ENCODE measurements around the gene HIVEP3.

HIVEP3 gene

DNA sequence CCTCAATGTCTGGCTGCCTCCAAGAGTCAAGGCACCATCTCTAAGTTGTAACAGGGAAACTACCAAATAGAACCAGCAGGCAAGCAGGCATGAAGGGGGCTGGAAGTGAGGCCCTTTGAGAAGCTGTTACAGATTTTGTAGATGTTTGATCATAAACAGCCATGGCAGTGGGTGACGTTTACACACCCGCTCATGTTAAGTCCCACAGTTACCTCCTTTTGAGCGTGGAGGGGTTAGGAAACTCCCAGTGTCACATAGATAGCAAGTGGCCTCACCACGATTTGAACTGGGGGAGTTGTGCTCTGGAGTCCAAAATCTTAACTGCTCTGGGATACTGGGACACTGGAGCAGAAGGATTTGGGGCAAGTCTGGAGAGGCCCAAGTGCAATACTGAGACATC, 192.4 kb downstream of the HIVEP3 start:
- DNase-seq, result no peak

DNA sequence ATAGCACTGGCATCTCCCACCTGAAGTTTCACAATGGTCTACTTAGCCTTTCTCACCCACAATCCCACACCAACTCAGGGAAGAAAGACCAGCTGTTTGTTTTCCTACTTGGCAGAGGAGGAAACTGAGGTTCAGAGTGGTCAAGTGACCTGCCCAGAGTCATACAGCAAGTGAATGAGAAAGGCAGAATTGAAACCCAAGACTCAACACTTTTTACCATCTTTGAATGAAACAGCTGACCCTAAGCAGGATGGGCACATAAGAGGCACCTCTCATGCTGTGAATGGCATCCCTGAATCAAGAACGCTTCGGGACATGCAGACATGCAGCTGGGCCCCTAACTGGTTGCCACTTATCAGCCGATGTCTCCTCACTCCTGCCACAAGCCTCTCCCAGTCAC, 193.8 kb downstream of the HIVEP3 start:
- DNase-seq, result no peak

DNA sequence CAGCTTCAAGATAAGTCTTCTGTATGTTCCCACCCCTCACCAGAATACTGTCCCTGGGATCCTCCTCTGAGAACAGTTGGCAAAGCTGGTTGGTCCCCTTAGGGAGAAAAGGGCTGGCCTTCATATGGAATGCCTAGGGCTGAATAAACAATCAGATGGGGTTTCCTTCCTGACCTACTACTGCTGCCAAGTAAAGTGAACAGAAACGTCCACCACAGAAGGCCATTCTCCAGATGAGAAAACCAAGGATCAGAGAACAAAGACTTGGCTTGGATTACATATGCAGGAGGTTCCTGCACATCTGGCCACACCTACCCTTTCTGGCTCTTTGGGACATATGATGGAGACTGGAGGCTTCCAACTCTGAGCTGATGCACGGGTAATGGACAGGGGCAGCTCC, 194.5 kb downstream of the HIVEP3 start:
- DNase-seq, result no peak

DNA sequence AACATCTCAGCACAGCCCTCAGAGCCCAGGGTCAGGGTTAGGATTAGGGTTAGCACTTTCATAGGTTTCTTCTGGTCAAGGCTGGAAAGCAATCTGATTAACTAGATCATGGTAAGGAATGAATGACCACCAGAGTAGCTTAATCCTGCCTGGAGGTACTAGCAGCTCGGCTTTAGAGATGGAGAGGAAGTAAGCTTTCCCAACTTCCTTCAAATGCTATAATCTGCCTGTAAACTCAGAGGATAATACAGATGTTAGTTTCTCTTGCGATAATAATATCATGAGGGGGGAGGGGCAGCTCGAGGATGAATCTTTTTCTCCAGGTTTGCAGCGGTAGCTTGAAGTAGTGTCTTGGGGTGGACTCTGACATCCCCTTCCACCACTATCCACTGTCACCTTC, 194.9 kb downstream of the HIVEP3 start:
- DNase-seq, result no peak

DNA sequence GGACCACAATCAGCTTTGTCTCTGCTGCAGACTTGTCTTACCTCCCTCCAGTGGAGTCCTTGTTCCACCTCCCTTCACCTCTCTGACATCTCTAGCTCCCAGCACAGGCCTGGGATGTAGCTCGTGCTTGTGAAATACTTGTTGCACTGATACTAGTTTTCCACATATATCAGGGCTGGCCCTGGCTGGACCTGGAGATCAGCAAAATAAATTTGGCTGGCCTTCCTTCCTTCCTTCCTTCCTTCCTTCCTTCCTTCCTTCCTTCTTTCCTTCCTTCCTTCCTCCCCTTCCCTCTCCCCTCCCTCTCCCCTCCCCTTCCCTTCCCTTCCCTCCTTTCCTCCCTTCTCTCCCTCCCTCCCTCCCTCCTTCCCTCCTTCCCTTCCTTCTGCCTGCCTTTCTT, 196.5 kb downstream of the HIVEP3 start:
- no peak for DNase-seq

DNA sequence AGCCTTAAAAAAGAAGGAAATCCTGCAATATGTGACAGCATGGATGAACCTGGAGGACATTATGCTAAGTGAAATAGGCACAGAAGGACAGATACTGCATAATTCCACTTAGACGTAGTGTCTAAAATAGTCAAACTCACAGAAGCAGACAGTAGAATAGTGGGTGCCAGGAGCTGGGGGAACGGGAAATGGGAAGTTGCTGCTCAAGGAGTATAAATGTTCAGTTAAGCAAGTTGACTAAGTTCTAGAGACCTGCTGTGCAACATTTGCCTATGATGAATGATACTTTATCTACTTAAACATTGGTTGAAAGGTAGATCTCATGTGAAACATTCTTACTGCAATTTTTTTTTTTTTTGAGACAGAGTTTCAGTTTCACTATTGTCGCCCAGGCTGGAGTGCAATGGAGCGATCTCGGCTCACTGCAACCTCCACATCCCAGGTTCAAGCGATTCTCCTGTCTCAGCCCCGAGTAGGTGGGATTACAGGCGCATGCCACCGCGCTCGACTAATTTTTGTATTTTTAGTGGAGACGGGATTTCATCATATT, 197.8 kb downstream of the HIVEP3 start:
- DNase-seq, result no peak

DNA sequence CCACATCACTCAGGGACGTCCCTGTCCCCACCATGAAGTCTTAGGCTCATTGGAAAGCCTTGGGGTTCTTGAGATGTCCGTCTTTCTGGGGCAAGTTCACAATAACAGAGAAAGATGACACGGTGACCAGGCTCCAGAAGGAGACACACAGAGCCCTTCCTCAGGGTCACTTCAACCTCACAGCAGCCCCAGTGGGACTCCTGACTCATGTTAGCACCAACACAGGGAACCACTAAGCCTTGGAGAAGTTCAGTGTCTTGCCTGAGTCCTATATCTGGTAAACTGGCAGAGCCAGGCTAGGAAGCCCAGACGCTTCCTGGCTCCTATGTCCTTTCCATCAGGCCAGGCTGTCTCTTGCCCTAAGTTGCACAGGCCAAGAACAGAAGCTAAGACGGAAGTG, 199.1 kb downstream of the HIVEP3 start:
- DNase-seq, result no peak

DNA sequence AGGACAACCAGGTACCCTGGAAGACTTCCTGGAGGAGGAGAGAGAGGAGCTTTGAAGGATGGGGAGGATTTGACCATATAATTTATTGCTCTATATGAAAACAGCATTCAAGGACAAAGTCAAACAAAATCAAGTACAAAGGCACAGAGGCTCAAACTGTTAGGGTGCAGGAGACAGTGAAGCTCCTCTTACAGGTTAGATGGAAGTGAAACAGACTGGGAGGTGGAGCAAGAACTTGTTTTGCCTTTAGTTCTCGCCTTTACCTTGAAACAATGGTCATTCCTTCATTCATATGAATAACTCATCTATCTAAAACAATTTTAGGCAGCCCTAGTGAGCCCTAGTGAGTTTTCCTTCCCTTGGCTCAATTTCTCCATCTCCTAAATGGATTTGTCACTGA, 199.6 kb downstream of the HIVEP3 start:
- DNase-seq, result no peak

DNA sequence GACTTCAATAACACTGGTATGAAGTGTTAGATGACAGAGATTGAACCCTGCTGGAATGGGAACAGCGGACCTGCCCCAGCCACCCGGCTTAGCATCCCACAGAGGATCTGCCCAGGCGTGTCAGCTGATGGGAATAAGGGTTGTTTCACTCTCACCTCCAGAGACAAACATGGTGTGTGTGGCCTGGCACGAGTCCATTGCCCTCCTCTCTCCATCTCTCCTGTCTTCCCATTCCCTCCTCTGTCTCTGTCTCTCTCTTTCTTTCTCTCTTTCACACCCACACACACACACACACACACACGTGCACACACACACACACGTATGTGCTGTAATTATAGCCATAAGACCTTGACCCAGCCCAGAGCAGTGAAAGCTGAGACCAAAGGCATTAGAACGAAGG, 200.2 kb downstream of the HIVEP3 start:
- no peak for DNase-seq

DNA sequence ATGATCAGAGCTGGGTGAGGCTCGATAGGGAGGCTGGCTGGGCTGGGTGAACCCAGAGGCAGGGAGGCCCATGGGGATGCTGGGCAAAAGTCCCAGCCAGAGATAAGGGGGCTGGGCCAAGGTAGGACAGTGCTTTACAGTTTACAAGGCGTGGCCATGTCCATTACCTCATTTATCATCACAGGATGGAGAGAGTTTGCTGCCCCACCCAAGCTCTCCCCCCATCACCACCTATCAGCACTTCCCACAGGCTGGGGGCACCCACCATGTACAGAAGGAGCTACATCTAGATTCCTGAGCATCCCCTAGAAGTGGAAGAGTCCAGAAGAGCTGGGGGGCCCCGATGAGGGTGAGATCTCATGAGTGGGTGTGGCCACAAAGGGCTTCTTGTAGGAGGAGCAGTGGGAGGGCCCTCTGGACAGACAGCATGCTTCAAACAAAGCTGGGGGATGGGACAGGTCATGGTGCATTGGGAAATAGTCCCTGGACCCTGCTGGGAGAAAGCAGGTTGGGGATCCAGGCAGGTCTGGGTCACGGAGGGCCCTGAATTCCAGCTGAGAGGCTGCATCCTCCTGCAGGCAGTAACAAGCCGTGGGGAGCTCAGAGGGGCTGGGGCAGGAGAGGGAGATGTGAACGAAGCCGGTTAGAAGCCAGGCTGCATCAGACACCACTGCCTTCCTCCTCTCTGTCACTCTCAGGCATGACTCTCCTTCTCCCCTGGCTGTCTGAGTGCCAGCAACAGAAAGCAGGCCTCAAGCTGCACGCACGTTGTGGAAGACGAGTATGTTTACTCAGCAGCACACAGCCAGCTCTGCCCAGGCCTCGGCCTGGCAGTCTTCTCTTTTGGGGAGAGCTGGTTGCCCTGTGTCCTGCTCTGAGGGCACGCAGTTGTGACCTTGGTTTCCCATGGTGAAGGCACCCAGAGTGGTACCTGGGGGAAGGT, 202.3 kb downstream of the HIVEP3 start:
- DNase-seq, result no peak

DNA sequence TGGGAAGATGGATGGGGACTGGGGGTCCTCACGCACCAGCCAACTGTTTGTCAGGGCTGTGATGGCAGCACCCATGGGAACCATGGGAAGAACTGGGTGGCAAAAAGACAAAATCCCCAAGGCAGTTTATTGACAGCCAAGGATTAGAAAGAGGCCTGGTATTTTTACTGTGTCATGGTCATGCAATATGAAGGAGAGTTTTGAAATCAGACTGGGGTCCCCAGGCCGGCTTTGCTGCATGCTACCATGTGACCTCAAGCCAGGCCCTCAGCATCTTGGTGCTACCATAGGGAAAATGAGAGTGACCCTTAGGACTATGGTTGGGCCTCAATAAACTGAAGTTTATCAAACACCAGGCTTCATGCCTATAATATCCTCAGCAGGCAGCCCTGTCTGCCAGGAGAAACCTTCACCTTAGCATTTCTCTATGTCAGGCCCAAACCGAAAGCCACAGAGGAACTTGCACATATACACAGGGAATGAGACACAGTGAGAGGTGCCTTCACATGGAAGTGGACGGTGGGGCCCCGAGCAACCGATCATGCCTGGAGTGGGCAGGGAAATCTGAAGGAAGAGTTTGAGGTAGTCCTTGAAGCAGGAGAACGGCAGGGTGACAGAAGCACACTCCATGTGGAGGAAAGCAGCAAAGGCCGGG, 203.2 kb downstream of the HIVEP3 start:
- DNase-seq, result no peak

DNA sequence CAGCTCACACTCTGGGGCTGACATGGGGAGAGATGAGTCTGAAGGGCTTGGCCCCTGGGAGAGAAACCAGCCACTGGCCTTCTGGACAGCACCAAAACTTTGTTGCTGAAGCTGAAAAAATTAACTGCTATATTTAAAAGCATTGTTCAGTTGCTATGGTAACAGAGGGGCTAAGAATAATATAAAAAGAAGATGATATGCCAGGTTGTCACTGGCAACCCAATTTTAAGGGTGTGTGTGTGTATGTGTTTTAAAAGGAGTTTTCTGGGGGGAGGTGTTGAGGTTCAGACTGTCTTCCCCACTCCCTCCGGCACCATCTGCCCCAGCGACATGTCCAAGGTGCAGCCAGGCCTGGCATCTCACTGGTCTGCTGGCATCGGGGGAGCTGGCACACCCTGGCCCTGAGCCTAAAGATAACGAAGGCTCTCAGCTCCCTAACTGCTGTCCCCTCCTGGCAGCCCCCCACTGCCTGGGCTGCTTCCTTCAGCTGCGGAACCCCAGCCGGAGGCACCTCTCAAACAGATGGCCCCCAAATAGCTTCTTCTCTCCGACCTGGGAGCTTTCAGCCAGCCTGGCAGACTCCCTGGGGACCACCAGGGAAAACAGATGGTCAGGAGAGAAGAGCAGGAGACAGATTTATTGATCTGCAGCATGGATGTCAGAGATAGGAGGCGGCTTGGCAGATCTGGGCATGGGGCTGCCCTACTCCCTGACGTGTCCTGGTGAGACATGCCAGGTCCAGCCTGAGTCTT, 203.9 kb downstream of the HIVEP3 start:
- no peak for DNase-seq

DNA sequence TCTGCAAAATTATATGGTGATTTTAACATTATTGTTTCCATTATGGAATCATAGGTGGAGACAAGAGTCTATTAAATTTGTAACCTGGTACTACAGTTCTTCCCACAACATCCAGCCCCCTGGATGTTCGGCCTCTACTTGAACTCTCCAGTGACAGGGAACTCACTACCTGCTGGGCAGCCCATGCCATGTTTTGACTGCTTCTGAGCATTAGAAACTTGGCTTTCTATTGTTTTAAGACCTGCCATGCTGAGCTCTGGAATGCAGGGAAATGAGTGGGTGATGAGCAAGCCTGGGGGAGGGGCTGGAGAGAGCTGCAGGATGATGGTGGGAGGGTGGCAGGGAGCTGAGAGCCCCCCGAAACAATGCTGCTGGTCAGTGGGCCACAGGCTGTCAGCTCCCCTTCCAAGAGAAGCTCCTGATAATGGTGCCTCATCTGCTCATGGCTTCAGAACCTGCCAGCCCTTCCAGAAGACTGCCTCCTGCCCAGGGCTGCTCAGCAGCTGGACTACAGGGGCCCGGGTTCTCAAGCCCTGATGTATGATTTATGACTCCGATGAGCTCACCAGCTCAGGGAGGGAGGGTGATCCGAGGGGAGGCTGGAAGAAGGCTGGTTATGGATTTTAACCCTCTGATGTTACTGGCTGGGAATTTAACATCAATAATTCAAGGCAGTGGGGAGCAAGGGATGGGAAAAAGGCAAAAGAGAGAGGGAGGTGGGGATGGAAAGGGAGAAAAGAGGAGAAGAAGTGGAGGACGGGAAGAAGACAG, 205.0 kb downstream of the HIVEP3 start:
- no peak for DNase-seq

DNA sequence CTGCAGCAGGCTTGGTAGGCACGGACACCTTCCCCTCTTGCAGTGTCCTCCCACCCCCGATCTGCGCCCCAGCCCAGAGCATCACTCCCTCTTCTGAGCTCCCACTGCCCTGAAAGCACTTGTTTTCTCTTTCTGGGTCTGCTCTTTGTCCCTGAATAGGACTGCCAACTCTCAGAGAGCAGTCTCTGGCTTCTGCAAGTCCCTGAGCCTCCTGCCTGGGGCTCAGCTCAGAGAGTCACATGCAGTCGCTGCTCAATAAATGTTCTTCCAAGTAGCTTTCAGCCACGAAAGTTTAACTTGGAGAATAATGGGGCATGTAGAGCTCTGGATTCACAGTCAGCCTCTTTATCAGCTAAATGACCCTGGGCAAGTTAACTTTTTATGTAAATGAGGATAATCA, 205.6 kb downstream of the HIVEP3 start:
- DNase-seq, result no peak

DNA sequence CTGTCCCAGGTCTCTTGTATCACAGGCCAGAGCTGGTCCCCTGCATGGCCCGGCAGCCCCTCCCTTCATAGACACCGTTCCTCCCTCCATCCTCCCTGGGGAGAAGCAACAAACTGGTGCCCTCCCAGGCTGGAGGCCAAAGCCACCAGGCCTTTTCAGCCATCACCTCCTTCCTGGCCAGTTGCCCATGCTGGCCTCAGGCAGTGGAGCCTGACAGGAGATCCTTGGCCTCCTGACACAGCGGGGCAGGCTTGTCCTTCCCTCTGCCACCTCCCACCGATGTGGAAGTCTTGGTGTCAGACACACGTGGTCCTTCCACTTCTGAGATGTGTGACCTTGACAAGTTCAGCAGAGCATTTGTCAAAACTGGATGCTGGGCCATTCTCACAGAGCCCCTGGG, 206.0 kb downstream of the HIVEP3 start:
- no peak for DNase-seq

DNA sequence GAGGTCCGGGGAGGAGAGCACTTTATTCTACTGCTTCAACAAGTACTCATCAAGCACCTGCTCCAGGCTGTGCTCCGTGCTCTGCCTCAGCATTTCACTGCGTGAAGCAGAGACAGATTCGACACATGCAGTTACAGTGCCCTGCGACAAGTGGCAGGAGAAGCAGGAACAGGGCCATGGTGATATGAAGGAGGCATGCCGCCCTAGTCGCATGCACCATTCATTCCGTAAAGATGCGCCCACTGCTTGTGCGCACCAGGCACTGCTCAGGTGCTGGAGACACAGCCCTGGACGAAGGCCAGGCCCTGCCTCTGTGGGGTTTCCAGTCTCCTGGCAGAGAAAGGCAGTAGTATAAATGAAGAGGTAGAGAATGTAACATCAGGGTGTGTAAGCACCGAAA, 206.6 kb downstream of the HIVEP3 start:
- DNase-seq, result no peak

DNA sequence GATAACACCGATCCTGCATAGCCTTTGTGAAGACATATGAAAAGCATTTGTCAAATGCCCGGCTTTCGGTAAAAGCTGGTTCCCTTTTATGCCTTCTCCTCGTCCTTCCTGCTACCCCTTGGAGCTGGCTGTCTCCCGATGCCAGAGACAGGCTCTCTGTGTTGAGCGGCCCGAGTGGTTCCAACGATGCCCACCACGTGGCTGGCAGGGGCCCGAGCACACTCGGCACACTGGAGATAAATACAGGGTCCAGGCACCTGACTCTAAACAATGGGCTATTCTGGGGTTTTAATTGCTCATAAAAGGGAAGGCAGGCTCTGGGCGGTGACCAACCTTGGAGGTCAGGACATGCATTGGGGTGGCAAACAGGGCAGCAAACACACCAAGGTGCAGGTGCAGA, 207.1 kb downstream of the HIVEP3 start:
- no peak for DNase-seq

DNA sequence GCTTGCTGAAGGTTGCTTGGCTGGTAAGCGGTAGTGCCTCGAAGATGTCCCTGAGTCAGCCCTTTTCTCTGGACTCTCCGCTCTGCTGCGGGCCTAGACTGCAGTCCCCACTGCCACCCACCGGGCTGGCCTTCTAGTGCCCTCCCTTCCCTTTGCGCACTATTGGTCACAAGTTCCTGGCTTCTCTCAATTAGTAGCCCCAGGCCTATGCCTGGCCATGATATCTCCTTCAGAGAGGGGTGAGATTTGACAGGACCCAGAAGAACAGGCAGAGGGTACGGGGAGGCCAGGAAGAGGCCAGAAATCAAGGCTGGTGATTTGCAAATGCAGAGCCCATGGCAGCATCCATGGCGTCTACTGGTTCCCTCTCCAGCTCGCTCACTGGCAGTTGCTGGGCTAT, 207.7 kb downstream of the HIVEP3 start:
- no peak for DNase-seq

DNA sequence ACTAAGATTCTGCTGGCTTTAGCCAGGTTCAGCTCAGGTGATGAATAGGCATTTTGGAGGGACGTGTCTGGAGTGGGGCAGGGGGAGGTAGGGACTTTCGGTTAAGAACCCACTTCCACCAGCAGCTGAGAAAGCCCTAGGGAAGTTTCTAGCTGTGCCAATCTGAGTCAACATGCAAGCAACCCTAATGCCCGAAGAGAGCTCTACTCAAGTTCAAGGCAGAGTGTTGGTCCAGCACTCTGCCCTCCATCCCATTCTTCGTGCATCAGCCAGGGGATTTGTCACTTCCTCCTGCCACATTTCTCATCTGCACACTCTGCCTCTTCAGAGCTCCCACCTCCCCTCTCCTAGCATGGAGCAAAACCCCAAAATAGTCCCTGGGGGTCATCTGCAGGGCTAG, 208.8 kb downstream of the HIVEP3 start:
- DNase-seq, result no peak

DNA sequence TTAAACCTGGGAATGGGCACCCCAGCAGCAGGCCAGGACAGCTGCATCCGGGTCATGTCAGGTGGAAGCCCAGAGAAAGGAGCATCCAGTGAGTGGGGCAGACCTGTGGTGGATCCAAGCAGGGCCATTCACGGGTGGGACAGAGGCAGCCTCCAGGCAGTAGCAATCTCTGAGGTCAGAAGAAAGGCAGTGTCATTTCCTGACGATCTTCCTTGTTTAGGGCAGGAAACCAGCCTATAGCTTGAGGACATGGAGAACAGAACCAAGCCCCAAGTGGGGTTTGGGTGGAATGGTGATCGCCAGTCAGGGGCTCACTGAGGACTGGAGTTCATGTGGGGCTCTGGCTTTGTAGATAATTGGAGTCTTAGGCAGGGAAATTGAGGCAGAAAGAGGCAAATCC, 209.4 kb downstream of the HIVEP3 start:
- no peak for DNase-seq

DNA sequence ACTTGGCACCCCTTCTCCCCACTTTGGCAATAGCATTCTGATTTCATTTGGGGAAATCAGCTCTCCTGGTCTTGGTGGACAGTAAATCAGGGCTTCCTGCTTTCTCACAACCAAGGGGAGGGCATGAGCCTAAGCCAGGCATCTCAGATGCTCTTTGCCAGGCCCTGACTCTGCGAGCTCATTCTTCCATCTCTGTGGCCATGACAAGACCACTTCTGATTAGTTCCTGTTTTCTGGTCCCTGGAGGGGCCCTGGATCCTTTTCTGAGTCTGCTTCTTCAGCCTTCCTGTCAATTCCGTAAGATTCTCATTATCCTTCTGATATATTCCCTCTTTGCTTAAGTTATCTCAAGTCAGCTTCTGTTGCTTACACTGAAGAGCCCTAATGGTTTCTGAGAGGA, 210.4 kb downstream of the HIVEP3 start:
- no peak for DNase-seq

DNA sequence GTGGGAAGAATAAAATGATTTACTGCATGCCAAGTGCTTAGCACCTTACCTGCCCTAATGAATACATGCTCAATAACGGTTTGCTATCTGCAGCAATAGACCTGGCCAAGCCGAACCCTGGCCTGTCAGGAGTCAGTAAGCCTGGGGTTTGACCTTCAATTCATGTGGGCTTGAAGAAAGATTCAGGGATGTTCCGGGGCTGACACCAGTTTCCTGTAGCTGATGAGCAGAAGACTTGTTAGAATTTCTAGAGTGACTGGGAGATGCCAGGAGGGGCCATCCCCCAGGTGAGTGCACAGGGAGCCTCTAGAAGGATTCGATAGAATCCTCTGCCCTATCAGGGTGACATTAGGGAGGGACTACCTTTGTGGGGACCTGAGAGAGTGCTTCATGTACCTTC, 210.9 kb downstream of the HIVEP3 start:
- no peak for DNase-seq

DNA sequence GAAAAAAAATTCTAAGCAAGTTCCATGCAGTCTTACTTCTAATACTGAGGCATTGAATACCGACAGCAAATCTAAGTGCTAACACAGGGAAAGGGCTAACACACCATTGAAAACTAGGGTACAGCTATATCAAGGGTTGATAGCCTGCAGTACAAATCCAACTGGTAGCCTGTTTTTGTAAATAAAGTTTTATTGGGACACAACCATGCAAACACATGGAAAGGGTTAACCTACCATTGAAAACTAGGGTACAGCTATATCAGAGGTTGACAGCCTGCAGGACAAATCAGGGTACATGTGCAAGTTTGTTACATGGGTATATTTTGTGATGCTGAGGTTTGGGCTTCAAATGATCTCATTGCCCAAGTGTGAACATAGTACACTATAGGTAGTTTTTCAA, 212.9 kb downstream of the HIVEP3 start:
- DNase-seq, result no peak

All from stimulated activated CD4-positive, alpha-beta T cell treated with anti-CD3 and anti-CD28 coated beads, Interleukin-15, amount 100 ng/mL, for 24 hours (primary cell).